GM21737 (cell line): ENCODE measurements around the gene IL1F10.

ENCODE experiments used
- ATAC-seq: cut with Tn5 transposase; IDR thresholded peaks from one replicate; pipeline ENCODE4 v1.9.1; 2021; ENCODE audit warnings: mild to moderate bottlenecking, moderate library complexity; ENCODE audit not compliant: unreplicated experiment

IL1F10 gene

GRCh38 chr2:113111823-113112287, 44.1 kb downstream of the IL1F10 start:
- no peak for ATAC-seq

GRCh38 chr2:113112441-113112840, 44.7 kb downstream of the IL1F10 start:
- ATAC-seq: no peak

GRCh38 chr2:113112871-113113270, 45.1 kb downstream of the IL1F10 start:
- no peak for ATAC-seq

- ATAC-seq: no peak
Measured at GRCh38 chr2:113113807-113114206, 46.0 kb downstream of the IL1F10 start.

GRCh38 chr2:113114224-113114945, 46.6 kb downstream of the IL1F10 start:
- ATAC-seq: no peak

GRCh38 chr2:113114996-113115395, 47.2 kb downstream of the IL1F10 start:
- ATAC-seq: no peak

GRCh38 chr2:113116100-113116958, 48.6 kb downstream of the IL1F10 start:
- no peak for ATAC-seq

GRCh38 chr2:113117541-113118262, 49.9 kb downstream of the IL1F10 start:
- ATAC-seq: no peak

- no peak for ATAC-seq
Measured at GRCh38 chr2:113118263-113118657, 50.5 kb downstream of the IL1F10 start.

- no peak for ATAC-seq
Measured at GRCh38 chr2:113119111-113119510, 51.3 kb downstream of the IL1F10 start.

- ATAC-seq: no peak
Measured at GRCh38 chr2:113120861-113121260, 53.1 kb downstream of the IL1F10 start.

- ATAC-seq: no peak
Measured at GRCh38 chr2:113122364-113122763, 54.6 kb downstream of the IL1F10 start.

GRCh38 chr2:113123726-113124125, 56.0 kb downstream of the IL1F10 start:
- no peak for ATAC-seq

- ATAC-seq: no peak
Measured at GRCh38 chr2:113124181-113124961, 56.6 kb downstream of the IL1F10 start.
